ENCODE results near the gene MRPL10.
"Not testable (repeated sequence)": the region's sequence is repeated elsewhere in the genome, so short reads cannot be mapped to it uniquely, and the experiment has no call there.

Gene MRPL10

DNA sequence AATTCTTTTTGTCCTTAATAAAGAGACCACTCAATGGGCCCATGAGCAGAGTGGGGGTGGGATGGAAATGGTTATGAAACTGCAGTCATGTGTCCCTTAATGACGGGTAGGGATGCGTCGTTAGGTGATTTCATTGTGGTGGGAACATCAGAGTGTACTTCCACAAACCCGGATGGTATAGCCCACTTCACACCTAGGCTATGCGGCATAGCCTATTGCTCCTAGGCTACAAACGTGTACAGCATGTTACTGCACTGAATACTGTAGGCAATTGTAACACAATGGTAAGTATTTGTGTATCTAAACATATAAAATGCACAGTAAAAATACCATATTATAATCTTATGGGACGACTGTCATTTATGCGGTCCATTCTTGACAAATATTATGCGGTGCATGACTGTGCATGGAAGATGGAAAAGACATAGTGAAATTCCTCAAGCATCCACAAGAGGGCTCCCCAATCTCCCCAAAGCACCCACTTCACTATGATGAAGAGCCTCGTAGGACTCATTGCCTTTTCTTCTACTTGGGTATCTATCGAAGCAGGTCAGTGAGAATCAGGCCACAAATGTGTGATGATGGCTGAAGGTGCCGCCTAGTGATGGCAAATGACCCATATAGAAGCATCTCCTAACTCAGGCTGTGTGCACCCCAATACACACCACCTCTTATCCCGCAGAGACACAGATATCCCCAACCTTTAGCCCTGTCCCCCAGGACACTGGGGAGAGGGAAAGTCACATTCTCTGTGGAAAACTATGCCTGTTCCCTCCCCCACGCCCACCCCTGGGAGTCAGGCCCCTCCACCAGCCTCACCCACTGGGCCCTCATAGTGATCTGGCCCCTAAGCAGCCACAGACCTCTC is 54.8 kb downstream of the MRPL10 start:
- Histone ChIP-seq H3K4me3 (ENCODE audit: low read length in 2 of 2) (no peak overlapping the region), H3K9me3 (ENCODE audit: control insufficient read depth in 2 of 2, low read length in 2 of 2) (no peaks in the 10 kb centered on the region), H3K36me3 (ENCODE audit: control insufficient read depth in 2 of 2, insufficient read depth in 2 of 2, low read length in 2 of 2) (no peaks in the 10 kb centered on the region), H3K4me1 (ENCODE audit: control insufficient read depth in 2 of 2, insufficient read depth in 2 of 2, low read length in 2 of 2) (no peaks in the 10 kb centered on the region), H3K27ac (ENCODE audit: low read depth in 2 of 2, low read length in 2 of 2) (no peak overlapping the region), H3K27me3 (ENCODE audit: control insufficient read depth in 2 of 2, insufficient read depth in 2 of 2, low read length in 2 of 2) (peaks cover 6 to 18% of the 10 kb centered on the region in 2 donors), H3K9ac (ENCODE audit: low read depth in 1 of 2, low read length in 2 of 2) (no peak overlapping the region)

DNA sequence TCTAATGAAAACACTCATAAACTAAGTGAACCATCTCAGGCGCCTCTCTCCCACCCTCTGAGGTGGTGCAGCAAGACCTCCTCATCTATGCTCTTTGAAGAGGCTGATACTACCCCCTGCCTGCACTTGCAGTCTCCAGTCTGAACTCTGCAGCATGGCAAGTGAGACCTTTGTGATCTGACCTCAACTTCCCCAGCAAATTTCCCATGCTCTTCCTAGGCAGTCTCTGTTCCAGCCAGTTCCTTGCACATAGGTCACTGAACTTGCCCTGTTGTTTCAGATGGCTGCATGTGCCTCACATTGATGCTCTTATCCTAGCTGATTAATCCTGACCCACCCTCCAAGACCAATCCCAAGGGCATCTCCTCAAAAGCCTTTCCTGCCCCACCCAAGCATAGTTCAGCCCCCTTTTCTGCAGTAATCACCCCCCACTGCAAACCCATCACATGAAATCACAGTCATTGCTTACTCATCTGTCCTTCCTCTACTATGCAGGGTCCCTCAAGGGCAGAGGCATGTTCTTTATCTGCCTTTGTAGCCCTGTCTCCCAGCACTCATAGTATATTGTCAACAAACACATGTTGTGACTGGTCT is 56.3 kb downstream of the MRPL10 start:
- Histone ChIP-seq H3K9ac (ENCODE audit: low read depth in 1 of 2, low read length in 2 of 2) (no peak overlapping the region), H3K36me3 (ENCODE audit: control insufficient read depth in 2 of 2, insufficient read depth in 2 of 2, low read length in 2 of 2) (no peaks in the 10 kb centered on the region), H3K27ac (ENCODE audit: low read depth in 2 of 2, low read length in 2 of 2) (no peak overlapping the region), H3K4me3 (ENCODE audit: low read length in 2 of 2) (no peak overlapping the region), H3K27me3 (ENCODE audit: control insufficient read depth in 2 of 2, insufficient read depth in 2 of 2, low read length in 2 of 2) (peaks cover 6 to 11% of the 10 kb centered on the region in 2 donors), H3K4me1 (ENCODE audit: control insufficient read depth in 2 of 2, insufficient read depth in 2 of 2, low read length in 2 of 2) (no peaks in the 10 kb centered on the region), H3K9me3 (ENCODE audit: control insufficient read depth in 2 of 2, low read length in 2 of 2) (no peaks in the 10 kb centered on the region)

DNA sequence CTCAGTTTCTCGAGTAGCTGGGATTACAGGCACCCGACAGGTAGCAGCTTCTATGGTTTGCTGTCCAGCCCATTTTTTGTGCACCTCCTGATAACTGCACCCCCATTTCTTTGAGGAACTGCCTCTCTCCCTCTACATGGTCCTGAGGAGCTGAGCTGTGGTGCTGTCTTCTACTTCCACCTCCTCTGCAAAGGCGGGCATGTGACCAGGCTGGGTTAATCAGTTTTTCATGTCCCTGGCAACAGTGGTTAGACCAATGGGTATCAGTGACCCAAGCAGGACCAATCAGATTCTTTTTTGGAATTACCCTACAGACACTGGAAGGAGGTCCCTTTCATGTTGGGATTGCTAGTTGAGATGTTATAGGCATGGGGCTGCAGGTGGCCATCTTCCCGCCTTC is 57.0 kb downstream of the MRPL10 start:
- Histone ChIP-seq H3K4me1 (ENCODE audit: control insufficient read depth in 2 of 2, insufficient read depth in 2 of 2, low read length in 2 of 2) (no peaks in the 10 kb centered on the region), H3K36me3 (ENCODE audit: control insufficient read depth in 2 of 2, insufficient read depth in 2 of 2, low read length in 2 of 2) (no peaks in the 10 kb centered on the region), H3K9me3 (ENCODE audit: control insufficient read depth in 2 of 2, low read length in 2 of 2) (no peaks in the 10 kb centered on the region), H3K9ac (ENCODE audit: low read depth in 1 of 2, low read length in 2 of 2) (no peak overlapping the region), H3K27me3 (ENCODE audit: control insufficient read depth in 2 of 2, insufficient read depth in 2 of 2, low read length in 2 of 2) (peaks cover 6 to 11% of the 10 kb centered on the region in 2 donors), H3K4me3 (ENCODE audit: low read length in 2 of 2) (no peak overlapping the region), H3K27ac (ENCODE audit: low read depth in 2 of 2, low read length in 2 of 2) (no peak overlapping the region)

DNA sequence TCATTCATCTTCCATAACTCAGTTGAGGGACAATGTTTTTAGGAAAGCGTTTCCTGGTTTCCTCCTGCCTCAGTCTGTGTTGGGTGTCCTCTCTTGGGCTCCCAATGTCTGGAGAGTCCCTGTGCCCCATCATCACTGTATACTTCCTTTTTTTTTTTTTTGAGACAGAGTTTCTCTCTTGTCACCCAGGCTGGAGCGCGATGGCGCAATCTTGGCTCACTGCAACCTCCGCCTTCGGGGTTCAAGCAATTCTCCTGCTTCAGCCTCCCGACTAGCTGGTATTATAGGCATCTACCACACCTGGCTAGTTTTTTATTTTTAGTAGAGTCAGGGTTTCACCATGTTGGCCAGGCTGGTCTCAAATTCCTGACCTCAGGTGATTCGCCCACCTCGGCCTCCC is 57.7 kb downstream of the MRPL10 start:
- not testable (repeated sequence) for H3K4me1 ChIP-seq (ENCODE audit: control insufficient read depth in 2 of 2, insufficient read depth in 2 of 2, low read length in 2 of 2); H3K4me3 ChIP-seq (ENCODE audit: low read length in 2 of 2); H3K9me3 ChIP-seq (ENCODE audit: control insufficient read depth in 2 of 2, low read length in 2 of 2); H3K27ac ChIP-seq (ENCODE audit: low read depth in 2 of 2, low read length in 2 of 2); H3K9ac ChIP-seq (ENCODE audit: low read depth in 1 of 2, low read length in 2 of 2); H3K36me3 ChIP-seq (ENCODE audit: control insufficient read depth in 2 of 2, insufficient read depth in 2 of 2, low read length in 2 of 2)
- H3K27me3 ChIP-seq (ENCODE audit: control insufficient read depth in 2 of 2, insufficient read depth in 2 of 2, low read length in 2 of 2): peaks cover 6 to 11% of the 10 kb centered on the region in 2 donors
